Upper lobe of left lung (tissue), 6 donors: ENCODE measurements around the gene HTR6. TPM values are rescaled to one million over a fixed set of nuclear protein-coding genes. Genes with fewer than 3 reads are reported as not detected.

Source experiments
- ATAC-seq, 2 donors: fragments of 200-7000 bp; cut with Tn5 transposase; one replicate each; pipeline ENCODE4 v1.9.1; 2022; ENCODE audit warnings: mild to moderate bottlenecking in 2 of 2, moderate library complexity in 2 of 2; ENCODE audit not compliant: low FRiP score in 2 of 2
- DNase-seq, 2 donors: peaks; one replicate each; pipeline ENCODE4 v3.0.0-alpha.2; 2019 to 2020
- H3K27ac ChIP-seq, 4 donors: fragments of 200-600 bp; sonication (generic); one replicate each; pipeline ENCODE4 v1.5.1; 2016 to 2019
- H3K27me3 ChIP-seq, 4 donors: fragments of 200-600 bp; sonication (generic); one replicate each; pipeline ENCODE4 v1.5.1; 2017 to 2019
- H3K36me3 ChIP-seq, 4 donors: fragments of 200-600 bp; sonication (generic); one replicate each; pipeline ENCODE4 v1.5.1; 2016 to 2019
- H3K4me1 ChIP-seq, 4 donors: fragments of 200-600 bp; sonication (generic); one replicate each; pipeline ENCODE4 v1.5.1; 2018 to 2019
- H3K4me3 ChIP-seq, 4 donors: fragments of 200-600 bp; sonication (generic); one replicate each; pipeline ENCODE4 v1.5.1; 2017 to 2019; ENCODE audit warnings: mild to moderate bottlenecking in 2 of 4, moderate library complexity in 1 of 4
- H3K9me3 ChIP-seq, 4 donors: fragments of 200-600 bp; sonication (generic); one replicate each; pipeline ENCODE4 v1.5.1; 2018 to 2019
- CTCF ChIP-seq, 6 experiments: fragments of 450-650 bp in 4 of 6; fragments of 200-600 bp in 2 of 6; sonication (generic) in 2 of 6; IDR thresholded peaks; one replicate each; pipeline ENCODE4 v1.5.1; 2016 to 2019; ENCODE audit warnings: antibody characterized with exemption in 6 of 6
- EP300 ChIP-seq, 4 donors: sonication (generic); formaldehyde crosslinking; IDR thresholded peaks; one replicate each; pipeline ENCODE4 v1.5.1; 2017; ENCODE audit warnings: antibody characterized with exemption in 4 of 4, control low read depth in 2 of 4
- POLR2A ChIP-seq, 4 donors: fragments of 450-650 bp; IDR thresholded peaks; one replicate each; pipeline ENCODE4 v1.5.1; 2016 to 2017; ENCODE audit warnings: antibody characterized with exemption in 4 of 4, mild to moderate bottlenecking in 2 of 4
- POLR2AphosphoS5 ChIP-seq, 2 donors: sonication (generic); formaldehyde crosslinking; IDR thresholded peaks; one replicate each; pipeline ENCODE4 v1.5.1; 2017; ENCODE audit warnings: antibody characterized with exemption in 2 of 2
- whole genome bisulfite sequencing, 2 donors: methylation state at CpG; one replicate each; pipeline ENCODE4 v1.1.5; 2017 to 2018; 5-methylcytosine and 5-hydroxymethylcytosine counted together
- total RNA-seq, 6 donors: library from RNA; depleted of rRNA in 4 of 6; stranded (reverse); fragments of >200 nt in 4 of 6; gene quantifications; one replicate each; pipeline versions ENCODE4 v1.1.0 to v1.2.1, GENCODE V29; 2016 to 2021
- donor health status: DM: no; HTN: no; CAD: no; lungs with moderate emphysema.
- donor health status: DM: no; HTN: yes; CAD: no; lungs with severe emphysema.

Gene HTR6
- total RNA-seq, 6 donors from 2014 or later = not detected

DNA sequence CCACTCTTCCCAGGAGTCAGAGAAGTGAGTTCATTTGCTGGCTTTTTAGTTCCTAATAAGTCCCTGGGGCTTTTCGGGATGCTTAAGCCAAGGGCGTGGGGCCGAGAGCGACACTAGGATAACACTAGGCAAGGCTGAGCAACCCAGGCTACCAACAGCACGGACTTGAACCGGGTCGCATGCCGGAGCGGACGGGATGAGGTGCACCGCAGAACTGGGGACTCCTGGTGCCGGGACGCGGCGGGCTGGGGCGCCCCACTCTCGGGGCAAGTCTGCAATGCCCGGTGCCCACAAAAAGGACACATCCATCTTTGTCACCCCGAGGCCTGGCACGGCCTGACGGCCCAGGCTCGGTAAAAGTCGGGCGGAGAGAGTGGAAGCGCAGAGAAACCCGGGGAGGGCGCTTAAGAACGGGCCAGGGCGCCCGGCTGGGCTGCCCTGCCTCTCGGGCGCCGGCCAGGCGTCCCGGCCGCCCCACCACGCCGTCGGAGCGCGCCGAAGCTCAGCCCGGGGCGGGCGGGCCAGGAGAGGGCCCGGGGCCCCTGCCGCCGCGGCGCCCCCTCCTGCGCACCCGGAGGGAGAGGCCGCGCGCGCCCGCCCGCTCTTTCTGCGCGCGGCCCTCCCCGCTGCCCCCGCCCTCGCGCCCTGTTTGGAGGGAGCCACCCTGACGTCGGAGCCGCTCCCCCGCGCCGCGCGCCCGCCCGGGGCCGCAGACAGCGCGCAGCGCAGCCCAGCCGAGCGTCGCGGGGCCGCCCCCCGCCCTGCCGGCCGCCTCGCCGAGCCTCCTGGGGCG lies 20.9 kb upstream of the HTR6 start, which contains the start of gene NBL1:
Gene NBL1, plus strand, starts transcription at position 710 of the 793 bp plus-strand sequence. CDS start 10,720 bp downstream, outside the sequence.
- Histone ChIP-seq H3K27me3 (peaks cover 0 to 18% (median 6%) of the 10 kb centered on the region in 4 donors), H3K4me3 (peak within 1 kb of the TSS; percentile 40 to 76 (median 64)), H3K4me1 (peaks cover 13 to 34% (median 21%) of the 10 kb centered on the region in 4 donors), H3K27ac (peak within 1 kb of the TSS; percentile 82 to 91 (median 90)), H3K36me3 (no peaks in the 10 kb centered on the region), H3K9me3 (no peaks in the 10 kb centered on the region)
- ATAC-seq = peak; percentile 42 to 86
- 9% methylated on average over 25 of the region's 90 CpGs; no CpG with 5 or more reads in 1 of the 2 donors for WGBS, 2 donors
- DNase-seq = peak in 1 of 2 donors; percentile 95
- TF ChIP-seq POLR2AphosphoS5 (IDR thresholded peaks at IDR 0.05) (peak in 1 of 2 donors; percentile 29), CTCF (IDR thresholded peaks at IDR 0.05) (no peak)

GRCh38 chr1:19644395-19644680 lies 20.3 kb upstream of the HTR6 start:
- TF ChIP-seq EP300 (IDR thresholded peaks at IDR 0.05) (no peak), CTCF (IDR thresholded peaks at IDR 0.05) (no peak), POLR2AphosphoS5 (IDR thresholded peaks at IDR 0.05) (no peak), POLR2A (IDR thresholded peaks at IDR 0.05) (no peak)
- peak overlapping the region; percentile 82 to 90 (median 88) for H3K27ac ChIP-seq
- no peaks in the 10 kb centered on the region for H3K36me3 ChIP-seq
- H3K27me3 ChIP-seq = peaks cover 0 to 18% (median 6%) of the 10 kb centered on the region in 4 donors
- H3K4me3 ChIP-seq = peak overlapping the region; percentile 40 to 76 (median 64)
- DNase-seq (no peak), ATAC-seq (no peak)
- 3% methylated on average over 6 of the region's 51 CpGs; no CpG with 5 or more reads in 1 of the 2 donors for WGBS, 2 donors
- peaks cover 13 to 34% (median 21%) of the 10 kb centered on the region in 4 donors for H3K4me1 ChIP-seq
- no peaks in the 10 kb centered on the region for H3K9me3 ChIP-seq

DNA sequence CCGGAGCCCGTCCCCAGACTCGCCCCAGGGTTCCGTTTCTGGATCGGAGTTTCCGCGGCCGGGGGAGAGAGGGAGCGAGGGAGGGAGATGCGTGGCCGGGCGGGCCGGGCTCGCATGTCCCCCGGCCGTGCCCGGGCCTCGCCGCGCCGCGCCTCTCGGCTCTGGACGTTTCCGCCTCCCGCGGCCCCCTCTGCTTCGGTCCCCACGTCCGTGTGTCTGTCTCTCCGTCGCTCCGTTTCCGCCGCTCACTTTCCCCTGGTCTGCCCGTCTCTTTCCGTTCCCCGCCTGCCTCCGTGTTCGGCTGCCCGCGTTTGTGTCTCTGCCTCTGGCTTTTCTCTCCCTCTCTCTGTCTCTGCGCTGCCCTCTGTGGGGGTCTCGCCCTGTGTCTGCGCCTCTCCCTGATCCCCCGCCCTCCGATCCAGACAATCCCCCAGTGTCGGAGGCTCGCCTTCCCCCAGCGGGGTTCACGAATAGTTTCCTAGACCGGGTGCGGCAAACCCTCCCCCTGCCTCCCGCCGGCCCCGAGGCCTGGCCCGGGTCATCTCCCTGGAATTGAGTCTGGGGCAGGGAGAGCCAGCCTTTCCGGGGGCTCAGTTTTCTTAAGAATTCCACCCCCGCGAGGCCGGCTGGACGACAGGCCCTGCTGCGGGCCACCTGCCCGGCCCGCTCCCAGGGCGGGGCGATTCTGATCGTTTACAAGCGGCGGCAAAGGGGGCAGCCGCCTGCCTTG lies 19.8 kb upstream of the HTR6 start:
- TF ChIP-seq CTCF (IDR thresholded peaks at IDR 0.05) = no peak
- peak overlapping the region; percentile 82 to 90 (median 88) for H3K27ac ChIP-seq
- no peaks in the 10 kb centered on the region for H3K9me3 ChIP-seq
- ATAC-seq = peak in 1 of 2 donors; percentile 21
- peaks cover 13 to 34% (median 20%) of the 10 kb centered on the region in 4 donors for H3K4me1 ChIP-seq
- DNase-seq = peak in 1 of 2 donors; percentile 88
- no peaks in the 10 kb centered on the region for H3K36me3 ChIP-seq
- 2 to 15% methylated on average over 31 to 34 of the region's 71 CpGs for WGBS, 2 donors
- H3K4me3 ChIP-seq = peak overlapping the region; percentile 40 to 76 (median 64)
- peaks cover 0 to 18% (median 6%) of the 10 kb centered on the region in 4 donors for H3K27me3 ChIP-seq

- ATAC-seq = peak in 1 of 2 donors; percentile 11
- no peaks in the 10 kb centered on the region for H3K36me3 ChIP-seq
- no peaks in the 10 kb centered on the region for H3K9me3 ChIP-seq
- peak in 1 of 2 donors; percentile 60 for DNase-seq
- H3K4me1 ChIP-seq = peaks cover 15 to 39% (median 17%) of the 10 kb centered on the region in 4 donors
- peaks cover 0 to 18% (median 6%) of the 10 kb centered on the region in 4 donors for H3K27me3 ChIP-seq
- peak overlapping the region; percentile 40 to 76 (median 64) for H3K4me3 ChIP-seq
- peak overlapping the region; percentile 82 to 90 (median 88) for H3K27ac ChIP-seq
- 33 to 42% methylated on average over 10 to 30 of the region's 30 CpGs for WGBS, 2 donors
- TF ChIP-seq POLR2AphosphoS5 (IDR thresholded peaks at IDR 0.05) (no peak), POLR2A (IDR thresholded peaks at IDR 0.05) (no peak), EP300 (IDR thresholded peaks at IDR 0.05) (no peak), CTCF (IDR thresholded peaks at IDR 0.05) (no peak)
Observed at GRCh38 chr1:19645411-19646251, 19.0 kb upstream of the HTR6 start.
